Stomach smooth muscle (tissue), 2 donors: Measurements from ENCODE around the gene ZSCAN26.
"Not testable (repeated sequence)": the region's sequence is repeated elsewhere in the genome, so short reads cannot be mapped to it uniquely, and the experiment has no call there.

ENCODE experiments used
- H3K27ac ChIP-seq: one replicate; pipeline ENCODE4 v1.7.0; 2013; ENCODE audit warnings: mild to moderate bottlenecking, low read length, inconsistent platforms
- H3K27me3 ChIP-seq, 2 donors: one replicate each; pipeline ENCODE4 v1.7.0; 2013; ENCODE audit warnings: low read length in 2 of 2; ENCODE audit not compliant: insufficient read depth in 2 of 2, control insufficient read depth in 1 of 2
- H3K36me3 ChIP-seq, 2 donors: one replicate each; pipeline ENCODE4 v1.7.0; 2013; ENCODE audit warnings: low read length in 2 of 2; ENCODE audit not compliant: control insufficient read depth in 2 of 2, insufficient read depth in 2 of 2
- H3K4me1 ChIP-seq: one replicate; pipeline ENCODE4 v1.7.0; 2013; ENCODE audit warnings: low read length; ENCODE audit not compliant: control insufficient read depth, insufficient read depth
- H3K4me3 ChIP-seq, 2 donors: one replicate each; pipeline ENCODE4 v1.7.0; 2013; ENCODE audit warnings: low read length in 2 of 2
- H3K9ac ChIP-seq, 2 donors: one replicate each; pipeline ENCODE4 v1.7.0; 2013; ENCODE audit warnings: low read length in 2 of 2, mild to moderate bottlenecking in 1 of 2
- H3K9me3 ChIP-seq, 2 donors: one replicate each; pipeline ENCODE4 v1.7.0; 2013; ENCODE audit warnings: low read length in 2 of 2; ENCODE audit not compliant: control insufficient read depth in 2 of 2
- donor health status: healthy.
- donor health status: Pancreatic carcinoma.

The ZSCAN26 gene

DNA sequence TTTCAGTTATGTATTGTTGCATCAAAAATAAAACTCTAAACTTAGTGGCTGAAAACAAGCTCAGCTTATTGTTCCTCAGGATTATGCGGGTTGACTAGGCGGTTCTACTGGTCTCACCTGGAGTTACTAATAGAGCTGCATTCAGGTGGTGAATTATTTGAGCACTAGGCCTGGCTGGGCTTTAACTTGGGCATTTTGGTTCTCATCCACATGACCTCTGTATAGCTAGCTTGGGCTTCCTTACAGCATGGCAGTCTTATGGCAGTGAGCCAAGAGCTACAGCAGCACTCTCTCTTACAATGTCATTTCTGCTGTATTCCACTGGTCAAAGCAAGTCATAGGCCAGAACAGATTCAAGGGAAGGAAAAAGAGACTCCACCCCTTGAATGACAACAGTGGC lies 16.0 kb downstream of the ZSCAN26 start:
- H3K27ac ChIP-seq = no peak overlapping the region
- no peaks in the 10 kb centered on the region for H3K9me3 ChIP-seq
- H3K27me3 ChIP-seq = no peaks in the 10 kb centered on the region
- no peaks in the 10 kb centered on the region for H3K4me1 ChIP-seq
- no peak overlapping the region for H3K9ac ChIP-seq
- peaks cover 22 to 24% of the 10 kb centered on the region in 2 donors for H3K36me3 ChIP-seq
- no peak overlapping the region for H3K4me3 ChIP-seq

DNA sequence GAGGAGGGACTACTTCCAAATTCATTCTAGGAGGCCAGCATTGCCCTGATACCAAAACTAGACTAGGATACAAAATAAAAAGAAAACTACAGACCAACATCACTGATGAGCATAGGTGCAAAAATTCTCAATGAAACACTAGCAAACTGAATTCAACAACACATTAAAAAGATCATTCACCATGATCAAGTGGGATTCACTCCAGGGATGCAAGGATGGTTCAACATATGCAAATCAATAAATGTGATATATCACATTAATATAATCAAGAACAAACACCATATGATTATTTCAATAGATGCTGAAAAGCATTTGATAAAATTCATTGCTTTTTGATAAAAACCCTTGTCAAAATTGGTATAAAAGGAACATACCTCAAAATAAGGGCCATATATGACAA lies 24.6 kb downstream of the ZSCAN26 start:
- Histone ChIP-seq H3K36me3 (peaks cover 11 to 23% of the 10 kb centered on the region in 2 donors), H3K27ac (no peak overlapping the region), H3K27me3 (no peaks in the 10 kb centered on the region), H3K4me3 (no peak overlapping the region), H3K9me3 (no peaks in the 10 kb centered on the region), H3K4me1 (no peaks in the 10 kb centered on the region), H3K9ac (no peak overlapping the region)

DNA sequence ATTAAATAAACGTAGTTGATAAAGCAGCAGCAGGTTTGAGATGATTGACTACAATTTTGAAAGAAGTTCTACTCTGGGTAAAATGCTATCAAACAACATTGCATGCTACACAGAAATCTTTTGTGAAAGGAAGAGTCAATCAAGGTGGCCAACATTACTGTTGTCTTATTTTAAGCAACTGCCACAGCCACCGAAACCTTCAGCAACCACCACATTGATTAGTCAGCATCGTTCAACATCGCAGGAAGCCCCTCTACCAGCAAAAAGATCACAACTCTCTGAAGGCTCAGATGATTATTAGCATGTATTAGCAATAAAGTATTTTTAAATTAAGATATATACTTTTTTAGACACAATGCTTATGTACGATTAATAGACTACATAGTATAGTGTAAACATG lies 28.4 kb downstream of the ZSCAN26 start:
- Histone ChIP-seq H3K9me3 (no peaks in the 10 kb centered on the region), H3K4me3 (no peak overlapping the region), H3K36me3 (peaks cover 15 to 20% of the 10 kb centered on the region in 2 donors), H3K27me3 (no peaks in the 10 kb centered on the region), H3K4me1 (no peaks in the 10 kb centered on the region), H3K9ac (no peak overlapping the region), H3K27ac (no peak overlapping the region)

DNA sequence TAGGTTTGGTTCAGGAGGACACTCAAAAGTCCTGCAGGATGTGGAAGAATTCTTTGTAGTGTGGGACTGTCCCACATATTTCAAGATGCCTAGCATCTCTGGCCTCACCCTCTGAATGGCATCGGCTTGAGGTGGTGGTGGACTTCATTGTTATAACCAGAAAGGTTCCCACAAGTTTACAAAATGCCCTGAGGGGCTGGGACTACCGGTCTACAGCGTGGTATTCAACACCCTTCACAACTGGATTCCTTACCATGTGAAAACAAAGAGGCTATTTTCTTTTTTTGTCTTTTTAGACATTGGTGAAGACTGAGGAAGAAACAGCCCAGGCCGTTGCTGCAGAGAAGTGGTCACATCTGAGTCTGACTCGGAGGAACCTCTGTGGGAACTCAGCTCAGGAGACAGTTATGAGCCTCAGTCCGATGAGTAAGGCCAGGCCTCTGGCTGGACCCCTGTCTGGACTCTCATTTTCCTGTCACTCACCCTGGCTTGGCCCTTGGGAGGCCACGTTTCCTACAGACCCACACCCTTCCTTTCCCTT lies 29.6 kb downstream of the ZSCAN26 start:
- Histone ChIP-seq H3K4me3 (no peak overlapping the region), H3K4me1 (no peaks in the 10 kb centered on the region), H3K36me3 (peaks cover 24% of the 10 kb centered on the region in 2 donors), H3K9ac (no peak overlapping the region), H3K9me3 (no peaks in the 10 kb centered on the region), H3K27ac (no peak overlapping the region), H3K27me3 (no peaks in the 10 kb centered on the region)

DNA sequence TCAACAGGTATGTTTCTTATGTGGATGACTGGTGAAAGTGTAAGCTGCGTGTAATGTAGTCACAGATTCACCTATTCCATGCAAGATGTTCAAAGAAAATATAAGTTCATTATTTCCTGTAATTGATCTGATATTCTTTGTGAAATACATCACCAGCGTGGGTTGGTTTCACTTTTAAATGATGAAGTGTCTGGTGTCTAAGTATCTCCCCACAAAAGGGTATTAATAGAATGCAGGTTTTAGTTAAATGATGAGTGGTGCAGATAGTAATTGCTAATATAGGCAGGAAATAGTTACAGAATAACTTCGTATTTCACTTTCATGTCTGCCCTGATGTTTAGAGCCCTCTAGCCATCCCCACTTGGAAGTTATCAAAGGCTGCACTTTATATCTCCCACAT lies 36.6 kb downstream of the ZSCAN26 start:
- H3K36me3 ChIP-seq = peaks cover 11 to 17% of the 10 kb centered on the region in 2 donors
- peaks cover 0 to 5% of the 10 kb centered on the region in 2 donors for H3K9me3 ChIP-seq
- no peak overlapping the region for H3K27ac ChIP-seq
- H3K4me1 ChIP-seq = no peaks in the 10 kb centered on the region
- H3K9ac ChIP-seq = no peak overlapping the region
- no peaks in the 10 kb centered on the region for H3K27me3 ChIP-seq
- H3K4me3 ChIP-seq = no peak overlapping the region

DNA sequence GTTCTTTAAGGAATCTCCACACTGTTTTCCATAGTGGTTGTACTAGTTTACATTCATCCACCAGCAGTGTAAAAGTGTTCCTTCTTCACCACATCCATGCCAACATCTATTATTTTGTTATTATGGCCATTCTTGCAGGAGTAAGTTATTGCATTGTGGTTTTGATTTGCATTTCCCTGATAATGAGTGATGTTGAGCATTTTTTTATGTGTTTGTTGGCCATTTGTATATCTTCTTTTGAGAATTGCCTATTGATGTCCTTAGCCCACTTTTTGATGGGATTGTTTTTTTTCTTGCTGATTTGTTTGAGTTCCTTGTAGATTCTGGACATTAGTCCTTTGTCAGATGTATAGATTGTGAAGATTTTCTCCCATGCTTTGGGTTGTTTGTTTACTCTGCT lies 39.4 kb downstream of the ZSCAN26 start:
- H3K9me3 ChIP-seq, H3K27me3 ChIP-seq, H3K4me1 ChIP-seq, H3K9ac ChIP-seq, H3K4me3 ChIP-seq, H3K36me3 ChIP-seq, H3K27ac ChIP-seq: not testable (repeated sequence)

DNA sequence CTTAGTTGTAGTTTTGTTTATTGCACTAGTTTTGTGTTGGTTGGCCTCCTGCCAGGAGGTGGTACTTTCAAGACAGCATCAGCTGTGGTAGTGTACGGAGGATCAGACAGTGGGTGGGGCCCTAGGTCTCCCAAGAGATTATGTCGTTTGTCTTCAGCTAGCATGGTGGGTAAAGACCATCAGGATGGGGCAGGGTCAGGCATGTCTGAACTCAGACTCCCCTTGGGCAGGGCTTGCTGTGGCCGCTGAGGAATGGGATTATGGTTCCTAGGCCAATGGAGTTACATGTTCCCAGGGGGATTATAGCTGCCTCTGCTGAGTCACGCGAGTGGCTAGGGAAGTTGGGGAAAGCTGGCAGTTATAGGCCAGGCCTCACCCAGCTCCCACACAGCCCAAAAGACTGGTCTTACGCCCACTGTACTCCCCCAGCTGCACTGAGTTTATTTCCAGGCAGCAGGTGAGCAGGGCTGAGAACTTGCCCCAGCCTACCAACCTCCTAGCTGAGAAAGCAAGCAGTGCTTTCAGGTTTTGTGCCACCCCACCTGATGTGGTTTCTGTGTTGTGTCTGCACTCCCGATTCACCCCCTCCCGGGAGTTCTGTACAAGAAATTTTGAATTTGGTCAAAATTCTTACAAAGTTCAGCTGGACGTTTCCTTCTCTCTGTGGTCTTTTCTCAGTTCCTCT lies 44.3 kb downstream of the ZSCAN26 start:
- H3K27ac ChIP-seq = no peak overlapping the region
- peaks cover 6 to 10% of the 10 kb centered on the region in 2 donors for H3K9me3 ChIP-seq
- H3K27me3 ChIP-seq = no peaks in the 10 kb centered on the region
- no peaks in the 10 kb centered on the region for H3K4me1 ChIP-seq
- no peak overlapping the region for H3K4me3 ChIP-seq
- H3K9ac ChIP-seq = no peak overlapping the region
- H3K36me3 ChIP-seq = peaks cover 10 to 15% of the 10 kb centered on the region in 2 donors

DNA sequence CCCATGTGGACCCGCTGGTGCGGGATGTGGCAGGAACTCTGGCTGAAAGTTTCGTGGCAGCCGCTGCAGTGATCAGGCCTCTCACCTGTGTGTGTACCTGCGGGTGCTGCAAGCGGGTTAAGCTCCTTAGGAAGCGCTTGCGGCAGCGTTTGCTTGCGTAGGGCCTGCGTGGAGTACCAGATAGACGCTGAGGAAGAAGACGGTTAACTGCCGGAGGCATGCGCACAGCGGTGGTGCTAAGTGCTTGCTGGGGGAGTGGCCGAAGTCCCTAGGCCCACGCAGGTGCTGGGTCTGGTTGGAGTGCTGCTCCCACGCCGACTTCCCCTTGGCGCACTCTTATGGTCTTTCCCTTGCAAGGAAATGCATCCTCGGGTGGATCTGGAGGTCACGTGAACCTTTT lies 46.0 kb downstream of the ZSCAN26 start:
- Histone ChIP-seq H3K36me3 (peaks cover 10 to 15% of the 10 kb centered on the region in 2 donors), H3K4me3 (no peak overlapping the region), H3K27me3 (no peaks in the 10 kb centered on the region), H3K9me3 (peaks cover 2 to 10% of the 10 kb centered on the region in 2 donors), H3K4me1 (no peaks in the 10 kb centered on the region), H3K9ac (no peak overlapping the region), H3K27ac (no peak overlapping the region)

DNA sequence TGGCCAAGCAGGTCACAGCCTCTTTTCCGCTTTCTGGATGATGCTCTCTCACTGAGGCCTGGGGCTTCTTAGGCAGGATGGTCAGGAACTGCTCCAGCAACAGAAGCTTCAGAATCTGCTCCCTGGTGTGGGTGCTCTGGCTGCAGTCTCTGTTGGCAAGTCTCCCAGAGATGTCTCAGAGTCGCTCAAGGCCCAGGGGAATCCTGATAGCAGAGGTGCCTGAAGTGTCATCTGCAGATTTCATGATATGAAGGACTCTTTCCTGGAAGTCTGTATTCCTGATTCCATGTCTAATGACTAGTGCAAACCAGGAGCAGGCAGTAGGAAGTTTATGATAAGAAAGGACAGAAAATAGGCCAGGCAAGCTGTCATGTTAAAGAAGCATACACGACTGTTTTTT lies 48.7 kb downstream of the ZSCAN26 start:
- H3K4me1 ChIP-seq = no peaks in the 10 kb centered on the region
- H3K27me3 ChIP-seq = no peaks in the 10 kb centered on the region
- H3K9ac ChIP-seq = no peak overlapping the region
- peaks cover 10 to 17% of the 10 kb centered on the region in 2 donors for H3K36me3 ChIP-seq
- no peak overlapping the region for H3K4me3 ChIP-seq
- H3K27ac ChIP-seq = no peak overlapping the region
- peaks cover under 1 to 16% of the 10 kb centered on the region in 2 donors for H3K9me3 ChIP-seq

DNA sequence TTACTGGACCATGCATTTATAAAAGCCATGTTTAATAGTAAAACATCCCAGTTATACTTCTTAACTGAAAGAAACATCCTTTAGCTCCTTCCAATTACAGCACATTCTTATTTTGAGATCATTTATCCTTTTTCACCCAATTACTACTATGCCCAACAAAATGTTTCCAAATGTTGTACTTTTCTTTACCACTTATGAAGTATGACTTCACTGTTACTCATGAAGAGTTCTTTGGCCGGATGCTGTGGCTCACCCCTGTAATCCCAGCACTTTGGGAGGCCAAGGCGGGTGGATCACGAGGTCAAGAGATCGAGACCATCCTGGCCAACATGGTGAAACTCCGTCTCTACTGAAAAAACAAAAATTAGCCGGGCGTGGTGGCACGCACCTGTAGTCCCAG lies 50.9 kb downstream of the ZSCAN26 start:
- H3K36me3 ChIP-seq = peaks cover 13 to 27% of the 10 kb centered on the region in 2 donors
- not testable (repeated sequence) for H3K4me1 ChIP-seq, H3K27me3 ChIP-seq, H3K27ac ChIP-seq, H3K4me3 ChIP-seq, H3K9ac ChIP-seq
- H3K9me3 ChIP-seq = peaks cover 4 to 23% of the 10 kb centered on the region in 2 donors

DNA sequence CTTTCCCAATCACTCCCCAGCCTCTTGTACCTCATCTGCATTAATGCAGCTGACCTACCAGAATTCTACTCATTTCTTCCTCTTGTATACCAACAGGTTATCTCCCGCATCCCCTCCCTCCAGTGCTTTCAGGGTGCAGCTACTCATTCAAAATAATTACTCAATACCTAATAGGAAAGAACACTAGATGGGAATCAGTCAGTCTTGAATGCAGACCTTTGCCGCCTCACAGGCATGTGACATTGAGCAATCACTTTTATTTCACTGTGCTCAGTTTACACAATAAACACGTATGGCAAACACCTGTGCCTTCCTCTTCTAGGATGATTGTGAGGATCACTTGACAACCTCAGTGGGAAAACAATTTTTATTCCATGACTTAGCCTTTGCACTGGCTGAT lies 55.7 kb downstream of the ZSCAN26 start:
- Histone ChIP-seq H3K4me3 (no peak overlapping the region), H3K27me3 (no peaks in the 10 kb centered on the region), H3K9ac (no peak overlapping the region), H3K27ac (no peak overlapping the region), H3K36me3 (peaks cover 38 to 56% of the 10 kb centered on the region in 2 donors), H3K9me3 (peaks cover 28 to 51% of the 10 kb centered on the region in 2 donors), H3K4me1 (no peaks in the 10 kb centered on the region)
